A549 (cell line): ENCODE results near the gene RABGAP1L. TPM values are rescaled to one million over a fixed set of nuclear protein-coding genes. Genes with fewer than 3 reads are reported as not detected.

ENCODE experiments used
- ATAC-seq, 2 experiments: fragments of 200-7000 bp in 1 of 2; fragments of >200 bp in 1 of 2; cut with Nextera tagmentation in 1 of 2; cut with Tn5 transposase in 1 of 2; 3 replicates each; pipeline versions ENCODE4 v1.8.0 to v1.9.1; 2018 to 2020; ENCODE audit warnings: mild to moderate bottlenecking in 1 of 2, moderate library complexity in 1 of 2
- CTCF ChIA-PET: fragments of 300-600 bp; sonication (Branson Sonifier 250); formaldehyde crosslinking; extraction: SDS; loops from one replicate; lab custom pipeline; 2021; ENCODE audit warnings: antibody characterized with exemption, inconsistent platforms; lab: Yijun Ruan, JAX
- POLR2A ChIA-PET: fragments of 350-600 bp; formaldehyde crosslinking; extraction: SDS; loops from one replicate; lab custom pipeline; 2021; ENCODE audit warnings: antibody characterized with exemption, inconsistent platforms; lab: Yijun Ruan, JAX
- DNase-seq, 2 experiments: peaks; one replicate each; pipeline versions ENCODE4 v3.0.0 to v3.0.0-alpha.2; 2011 to 2016; ENCODE audit warnings: low read depth in 1 of 2, low spot score in 1 of 2
- FAIRE-seq: peaks from 2 replicates; lab custom pipeline; 2011; peaks lifted over from hg19 to GRCh38; lab: Jason Lieb, UNC
- H3K27ac ChIP-seq, 2 experiments: fragments of >200 bp; sonication (Bioruptor Twin); formaldehyde crosslinking; 3 replicates each; pipeline ENCODE4 v1.5.1; 2016 to 2017
- H3K4me1 ChIP-seq: fragments of >200 bp; sonication (Bioruptor Twin); formaldehyde crosslinking; 3 replicates; pipeline ENCODE4 v1.6.1; 2016
- H3K4me2 ChIP-seq: fragments of >200 bp; sonication (Bioruptor Twin); formaldehyde crosslinking; 3 replicates; pipeline ENCODE4 v1.6.1; 2016
- H3K4me3 ChIP-seq: fragments of >200 bp; sonication (Bioruptor Twin); formaldehyde crosslinking; 3 replicates; pipeline ENCODE4 v1.5.1; 2016
- H3K9me3 ChIP-seq: fragments of >200 bp; sonication (Bioruptor Twin); formaldehyde crosslinking; 3 replicates; pipeline ENCODE4 v1.6.1; 2016
- BCL3 ChIP-seq: fragments of >200 bp; sonication (Bioruptor Twin); formaldehyde crosslinking; IDR thresholded peaks from 3 replicates; pipeline ENCODE4 v1.6.1; 2016
- CBX8 ChIP-seq: fragments of 200-600 bp; sonication (generic); IDR thresholded peaks from 2 replicates; pipeline ENCODE4 v1.6.1; 2016
- CEBPB ChIP-seq, 2 experiments: fragments of >200 bp in 1 of 2; sonication (Bioruptor Twin) in 1 of 2; formaldehyde crosslinking in 1 of 2; IDR thresholded peaks; 2 replicates each; pipeline ENCODE4 v1.6.1; 2012 to 2016
- CHD2 ChIP-seq: fragments of 150-350 bp; IDR thresholded peaks from 2 replicates; pipeline ENCODE4 v1.6.1; 2014; ENCODE audit warnings: low read length; ENCODE audit not compliant: partially characterized antibody
- CHD4 ChIP-seq: fragments of 200-600 bp; sonication (generic); IDR thresholded peaks from 2 replicates; pipeline ENCODE4 v1.6.1; 2016; ENCODE audit warnings: antibody characterized with exemption, mild to moderate bottlenecking, borderline replicate concordance
- CTCF ChIP-seq: fragments of >200 bp; sonication (Bioruptor Twin); formaldehyde crosslinking; IDR thresholded peaks from 3 replicates; pipeline ENCODE4 v1.5.1; 2016
- EHMT2 ChIP-seq: fragments of 200-600 bp; sonication (generic); IDR thresholded peaks from 2 replicates; pipeline ENCODE4 v1.6.1; 2016; ENCODE audit warnings: antibody characterized with exemption, low read depth, mild to moderate bottlenecking, moderate library complexity
- ELK1 ChIP-seq: fragments of 150-350 bp; IDR thresholded peaks from 2 replicates; pipeline ENCODE4 v1.6.1; 2014; ENCODE audit warnings: low read depth, mild to moderate bottlenecking, low read length
- FOXS1 ChIP-seq: fragments of 250-450 bp; sonication (Bioruptor Pico); IDR thresholded peaks from 2 replicates; pipeline ENCODE4 v1.5.0; 2020; ENCODE audit warnings: mild to moderate bottlenecking, moderate library complexity
- HEYL ChIP-seq: fragments of 250-450 bp; sonication (Bioruptor Pico); IDR thresholded peaks from 2 replicates; pipeline ENCODE4 v1.8.0; 2021; ENCODE audit warnings: mild to moderate bottlenecking, moderate library complexity
- HOXA7 ChIP-seq: fragments of 250-450 bp; sonication (Bioruptor Pico); IDR thresholded peaks from 2 replicates; pipeline ENCODE4 v1.5.0; 2020; ENCODE audit warnings: mild to moderate bottlenecking, moderate library complexity
- HOXB13 ChIP-seq: fragments of 250-450 bp; sonication (Bioruptor Pico); IDR thresholded peaks from 2 replicates; pipeline ENCODE4 v1.5.0; 2020; ENCODE audit warnings: low read depth, mild to moderate bottlenecking, moderate library complexity
- JUN ChIP-seq, 2 experiments: fragments of >200 bp; sonication (Bioruptor Twin); formaldehyde crosslinking; IDR thresholded peaks; 2 replicates in 1 of 2; 3 replicates in 1 of 2; pipeline ENCODE4 v1.6.1; 2016 to 2017
- MAX ChIP-seq: IDR thresholded peaks from 2 replicates; pipeline ENCODE4 v1.6.1; 2012
- MAZ ChIP-seq: fragments of 150-350 bp; IDR thresholded peaks from 2 replicates; pipeline ENCODE4 v1.6.1; 2014; ENCODE audit warnings: antibody characterized with exemption, low read depth, low read length, borderline replicate concordance
- MYC ChIP-seq: IDR thresholded peaks from 2 replicates; pipeline ENCODE4 v1.6.1; 2012; ENCODE audit warnings: mild to moderate bottlenecking, inconsistent platforms, low read length, improper control_type of control experiment, borderline replicate concordance
- POLR2A ChIP-seq: IDR thresholded peaks from 2 replicates; pipeline ENCODE4 v1.6.1; 2012; ENCODE audit warnings: mild to moderate bottlenecking, low read length
- RAD21 ChIP-seq, 2 experiments: fragments of >200 bp in 1 of 2; sonication (Bioruptor Twin) in 1 of 2; formaldehyde crosslinking in 1 of 2; IDR thresholded peaks in 1 of 2; conservative IDR thresholded peaks in 1 of 2; 2 replicates in 1 of 2; 3 replicates in 1 of 2; pipeline ENCODE4 v1.6.1; 2012 to 2018; ENCODE audit warnings: inconsistent platforms in 1 of 2
- RFX5 ChIP-seq: fragments of 450-650 bp; IDR thresholded peaks from 2 replicates; pipeline ENCODE4 v1.7.1; 2014; ENCODE audit warnings: antibody characterized with exemption, mild to moderate bottlenecking, moderate library complexity
- SREBF2 ChIP-seq: fragments of 450-650 bp; IDR thresholded peaks from 2 replicates; pipeline ENCODE4 v1.6.1; 2014; ENCODE audit warnings: mild to moderate bottlenecking, moderate library complexity
- TFCP2L1 ChIP-seq: fragments of 250-450 bp; sonication (Bioruptor Pico); IDR thresholded peaks from 2 replicates; pipeline ENCODE4 v1.5.0; 2021; ENCODE audit warnings: mild to moderate bottlenecking
- TP53 ChIP-seq: fragments of 250-450 bp; sonication (Bioruptor Pico); IDR thresholded peaks from 2 replicates; pipeline ENCODE4 v1.5.0; 2021; ENCODE audit warnings: mild to moderate bottlenecking, moderate library complexity
- USF2 ChIP-seq: fragments of 450-650 bp; IDR thresholded peaks from 2 replicates; pipeline ENCODE4 v1.6.1; 2014; ENCODE audit warnings: antibody characterized with exemption
- ZFP36 ChIP-seq: fragments of 450-650 bp; IDR thresholded peaks from 2 replicates; pipeline ENCODE4 v1.6.1; 2014; ENCODE audit warnings: borderline replicate concordance; ENCODE audit not compliant: partially characterized antibody
- WGBS: methylation state at CpG from one replicate; pipeline ENCODE4 v1.1.6; 2017; ENCODE audit errors: missing lambda C conversion rate; 5-methylcytosine and 5-hydroxymethylcytosine counted together
- polyA plus RNA-seq, 4 experiments: library from polyadenylated mRNA; depleted of rRNA in 3 of 4; stranded (reverse); fragments of >200 nt; fragmentation: RNase III in 1 of 4; extraction: RNeasy Plus Mini Kit Qiagen cat#74134 plus additional on column Dnase treatment in 1 of 4; gene quantifications; 2 replicates in 3 of 4; 3 replicates in 1 of 4; pipeline ENCODE4 v1.2.3, GENCODE V29; 2011 to 2017

The RABGAP1L gene
- polyA plus RNA-seq, 2 of the 4 experiments (the other 2 are of a cell fraction), result 8.2 to 18.6 TPM

- POLR2A ChIA-PET, result no interaction called here
Measured at GRCh38 chr1:174922121-174922520, 762.8 kb downstream of the RABGAP1L start.

GRCh38 chr1:174923820-174924219 lies 764.5 kb downstream of the RABGAP1L start:
- TF ChIP-seq MAZ (no peak), CHD2 (no peak), RAD21 (conservative IDR thresholded peaks at IDR 0.05 in 1 of 2, IDR thresholded peaks at IDR 0.05 in 1 of 2) (no peak), BCL3 (no peak), MAX (no peak), HOXA7 (CRISPR knock-in tag) (no peak), TP53 (CRISPR knock-in tag) (no peak)
- Histone ChIP-seq H3K4me2 (no peak overlapping the region), H3K4me1 (no peaks in the 10 kb centered on the region), H3K9me3 (no peaks in the 10 kb centered on the region), H3K27ac (no peak overlapping the region), H3K4me3 (no peak overlapping the region)
- ATAC-seq (no peak), DNase-seq (no peak), FAIRE-seq (no peak)
- 82% methylated on average over 5 of the region's 5 CpGs for WGBS
- CTCF ChIA-PET, result no interaction called here
- POLR2A ChIA-PET, result no interaction called here

More at GRCh38 chr1:174922121-174922520, 762.8 kb downstream of the RABGAP1L start:
- CTCF ChIA-PET, result interaction anchor here (0.7 kb wide), 1 partner anchor 10 kb away, joined by 3 read pairs; no protein-coding TSS in a partner anchor
- Histone ChIP-seq H3K4me1 (no peaks in the 10 kb centered on the region), H3K4me2 (no peak overlapping the region), H3K27ac (no peak overlapping the region), H3K4me3 (no peak overlapping the region), H3K9me3 (no peaks in the 10 kb centered on the region)
- FAIRE-seq (no peak), DNase-seq (no peak), ATAC-seq (no peak)
- TF ChIP-seq CTCF (no peak), MAX (no peak), MYC (no peak), HOXA7 (CRISPR knock-in tag) (no peak), HEYL (no peak), CBX8 (no peak), SREBF2 (no peak), CHD4 (no peak), HOXB13 (CRISPR knock-in tag) (no peak), TFCP2L1 (no peak), ELK1 (no peak), RFX5 (no peak), CEBPB (IDR thresholded peaks at IDR 0.05) (no peak), USF2 (no peak), ZFP36 (no peak), JUN (IDR thresholded peaks at IDR 0.05) (no peak), FOXS1 (CRISPR knock-in tag) (no peak), EHMT2 (no peak), POLR2A (no peak)
- whole genome bisulfite sequencing, result 89% methylated on average over 5 of the region's 5 CpGs
